ENCODE measurements around the gene TNS3.

DNA sequence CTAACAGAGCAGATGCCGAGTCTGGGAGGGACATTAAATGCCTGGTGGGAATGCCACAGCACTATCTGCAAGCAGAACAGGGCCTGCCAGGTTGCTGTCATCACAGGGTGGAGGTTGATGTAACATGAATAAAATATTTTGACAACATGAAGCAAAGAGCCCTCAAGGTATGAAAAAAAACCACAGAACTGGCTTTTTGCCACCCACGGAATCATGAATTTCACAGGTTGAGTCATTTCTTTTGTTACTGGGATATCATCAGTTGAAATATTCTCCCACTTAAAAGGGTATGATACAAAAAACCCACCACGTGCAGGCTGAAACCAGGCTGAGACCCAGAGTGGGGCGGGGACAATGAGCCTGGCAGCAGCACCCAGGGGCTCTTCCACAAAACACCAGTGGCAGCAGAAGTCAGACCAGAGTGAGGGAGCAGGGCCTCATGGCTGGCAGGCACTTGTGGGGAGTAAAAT is 220.1 kb downstream of the TNS3 start:
- TF ChIP-seq JUN (IDR thresholded peaks at IDR 0.05; ENCODE audit: borderline replicate concordance, insufficient read depth, insufficient read length, low read depth) = no peak
- no peak for TF ChIP-seq POLR2A (IDR thresholded peaks at IDR 0.05; ENCODE audit: low read depth, low read length)
- TF ChIP-seq, protein P1, sequence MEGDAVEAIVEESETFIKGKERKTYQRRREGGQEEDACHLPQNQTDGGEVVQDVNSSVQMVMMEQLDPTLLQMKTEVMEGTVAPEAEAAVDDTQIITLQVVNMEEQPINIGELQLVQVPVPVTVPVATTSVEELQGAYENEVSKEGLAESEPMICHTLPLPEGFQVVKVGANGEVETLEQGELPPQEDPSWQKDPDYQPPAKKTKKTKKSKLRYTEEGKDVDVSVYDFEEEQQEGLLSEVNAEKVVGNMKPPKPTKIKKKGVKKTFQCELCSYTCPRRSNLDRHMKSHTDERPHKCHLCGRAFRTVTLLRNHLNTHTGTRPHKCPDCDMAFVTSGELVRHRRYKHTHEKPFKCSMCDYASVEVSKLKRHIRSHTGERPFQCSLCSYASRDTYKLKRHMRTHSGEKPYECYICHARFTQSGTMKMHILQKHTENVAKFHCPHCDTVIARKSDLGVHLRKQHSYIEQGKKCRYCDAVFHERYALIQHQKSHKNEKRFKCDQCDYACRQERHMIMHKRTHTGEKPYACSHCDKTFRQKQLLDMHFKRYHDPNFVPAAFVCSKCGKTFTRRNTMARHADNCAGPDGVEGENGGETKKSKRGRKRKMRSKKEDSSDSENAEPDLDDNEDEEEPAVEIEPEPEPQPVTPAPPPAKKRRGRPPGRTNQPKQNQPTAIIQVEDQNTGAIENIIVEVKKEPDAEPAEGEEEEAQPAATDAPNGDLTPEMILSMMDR (IDR thresholded peaks at IDR 0.05; ENCODE audit: extremely low read depth in 1 of 2, insufficient read depth in 1 of 2, low read depth in 1 of 2, low read length in 2 of 2) = no peak
- no peak for TF ChIP-seq POLR2AphosphoS5 (IDR thresholded peaks at IDR 0.05; ENCODE audit: insufficient read depth, low read depth, low read length)
- TF ChIP-seq, protein P2, sequence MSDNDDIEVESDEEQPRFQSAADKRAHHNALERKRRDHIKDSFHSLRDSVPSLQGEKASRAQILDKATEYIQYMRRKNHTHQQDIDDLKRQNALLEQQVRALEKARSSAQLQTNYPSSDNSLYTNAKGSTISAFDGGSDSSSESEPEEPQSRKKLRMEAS (IDR thresholded peaks at IDR 0.05; ENCODE audit: insufficient read depth, insufficient read length) = no peak
- no peak for TF ChIP-seq FOS (IDR thresholded peaks at IDR 0.05; ENCODE audit: borderline replicate concordance, insufficient read depth, low read length)
- no peak for TF ChIP-seq EZH2 (IDR thresholded peaks at IDR 0.05; ENCODE audit: borderline replicate concordance, low read depth, low read length, severe bottlenecking)
- TF ChIP-seq MYC (IDR thresholded peaks at IDR 0.05; ENCODE audit: low read depth, low read length) = no peak
- TF ChIP-seq GATA2 (IDR thresholded peaks at IDR 0.05; ENCODE audit: insufficient read depth, insufficient read length, low read depth, low read length) = no peak

All from endothelial cell of umbilical vein (primary cell).